H1 (cell line): ENCODE data around the gene ZNF132. TPM values are rescaled to one million over a fixed set of nuclear protein-coding genes. Genes with fewer than 3 reads are reported as not detected.
A peak's percentile ranks its signal among the peaks of the same experiment; 100 is the strongest.

ENCODE experiments used
- CTCF ChIA-PET: fragments of 300-600 bp; sonication (Branson Sonifier 250); formaldehyde crosslinking; loops from one replicate; lab custom pipeline; 2021; ENCODE audit not compliant: partially characterized antibody; lab: Charles Lee
- POLR2A ChIA-PET: fragments of 300-600 bp; sonication (Branson Sonifier 250); formaldehyde crosslinking; loops from one replicate; lab custom pipeline; 2021; ENCODE audit warnings: inconsistent platforms; ENCODE audit not compliant: partially characterized antibody; lab: Charles Lee
- DNase-seq, 2 experiments: peaks; one replicate each; pipeline versions ENCODE4 v3.0.0 to v3.0.0-alpha.2; 2010 to 2022; ENCODE audit warnings: low spot score in 2 of 2, low read depth in 1 of 2, mixed read lengths in 1 of 2
- FAIRE-seq: peaks from 2 replicates; lab custom pipeline; 2011; peaks lifted over from hg19 to GRCh38; lab: Jason Lieb, UNC
- H2AFZ ChIP-seq: 2 replicates; pipeline ENCODE4 v1.8.1; 2012; ENCODE audit warnings: low read length, inconsistent platforms
- H2AK5ac ChIP-seq: 2 replicates; pipeline ENCODE4 v1.6.1; 2013; ENCODE audit warnings: low read depth, low read length
- H2BK120ac ChIP-seq: replicated peaks from 2 replicates; pipeline ENCODE3; 2013; ENCODE audit warnings: low read depth, low read length, inconsistent platforms
- H2BK12ac ChIP-seq: 2 replicates; pipeline ENCODE4 v1.6.1; 2013; ENCODE audit warnings: low read depth, low read length
- H2BK15ac ChIP-seq: 2 replicates; pipeline ENCODE4 v1.6.1; 2013; ENCODE audit warnings: low read length
- H2BK20ac ChIP-seq: 2 replicates; pipeline ENCODE4 v1.6.1; 2013; ENCODE audit warnings: low read length
- H2BK5ac ChIP-seq: 2 replicates; pipeline ENCODE4 v1.6.1; 2013; ENCODE audit warnings: low read depth, low read length
- H3K14ac ChIP-seq: 2 replicates; pipeline ENCODE4 v1.6.1; 2013; ENCODE audit warnings: inconsistent platforms; ENCODE audit not compliant: insufficient read length
- H3K18ac ChIP-seq: 2 replicates; pipeline ENCODE4 v1.6.1; 2013; ENCODE audit warnings: low read length; ENCODE audit errors: extremely low read depth
- H3K23ac ChIP-seq: 2 replicates; pipeline ENCODE4 v1.6.1; 2013; ENCODE audit warnings: inconsistent platforms; ENCODE audit not compliant: insufficient read length
- H3K23me2 ChIP-seq: 2 replicates; pipeline ENCODE4 v1.6.1; 2013; ENCODE audit warnings: low read depth, low read length
- H3K27ac ChIP-seq: 2 replicates; pipeline ENCODE4 v1.6.1; 2011; ENCODE audit warnings: low read depth, low read length, inconsistent platforms
- H3K27me3 ChIP-seq, 4 experiments: replicated peaks in 1 of 4; 1 replicate in 1 of 4; 2 replicates in 3 of 4; pipeline versions ENCODE4 v1.6.1 to v1.8.1; 2011 to 2013; ENCODE audit warnings: low read length in 3 of 4, mild to moderate bottlenecking in 3 of 4, inconsistent platforms in 2 of 4, mixed read lengths in 2 of 4, moderate library complexity in 1 of 4; ENCODE audit not compliant: control insufficient read depth in 3 of 4, insufficient read depth in 3 of 4; ENCODE audit errors: extremely low read depth in 1 of 4
- H3K36me3 ChIP-seq, 4 experiments: 2 replicates each; pipeline versions ENCODE4 v1.6.1 to v1.8.1; 2011 to 2013; ENCODE audit warnings: mild to moderate bottlenecking in 4 of 4, low read length in 3 of 4, moderate library complexity in 2 of 4, control low read depth in 1 of 4, inconsistent platforms in 1 of 4; ENCODE audit not compliant: insufficient read depth in 4 of 4, control insufficient read depth in 2 of 4
- H3K4ac ChIP-seq: replicated peaks from 2 replicates; pipeline ENCODE3; 2013; ENCODE audit warnings: low read length, low read depth, mixed read lengths, inconsistent platforms; ENCODE audit not compliant: insufficient read length
- H3K4me1 ChIP-seq, 4 experiments: replicated peaks in 1 of 4; 1 replicate in 1 of 4; 2 replicates in 3 of 4; pipeline versions ENCODE4 v1.6.1 to v1.8.1; 2011 to 2013; ENCODE audit warnings: low read length in 3 of 4, inconsistent platforms in 2 of 4, mixed read lengths in 1 of 4; ENCODE audit not compliant: insufficient read depth in 4 of 4, control insufficient read depth in 3 of 4
- H3K4me2 ChIP-seq, 2 experiments: 2 replicates each; pipeline versions ENCODE4 v1.6.1 to v1.8.1; 2011 to 2013; ENCODE audit warnings: low read depth in 2 of 2, low read length in 2 of 2, control low read depth in 1 of 2, inconsistent platforms in 1 of 2, mild to moderate bottlenecking in 1 of 2; ENCODE audit not compliant: insufficient read depth in 1 of 2
- H3K4me3 ChIP-seq, 4 experiments: fragments of 200-600, 300-600 bp in 1 of 4; sonication (generic), shearing (Covaris generic), sonication (Bioruptor Twin) in 1 of 4; 2 replicates each; pipeline versions ENCODE4 v1.5.1 to v1.8.1; 2011 to 2016; ENCODE audit warnings: low read length in 4 of 4, low read depth in 3 of 4, control low read depth in 2 of 4, inconsistent platforms in 2 of 4, mild to moderate bottlenecking in 2 of 4, mixed read lengths in 1 of 4, moderate library complexity in 1 of 4; ENCODE audit not compliant: insufficient read depth in 2 of 4; ENCODE audit errors: extremely low read depth in 1 of 4
- H3K56ac ChIP-seq: replicated peaks from 2 replicates; pipeline ENCODE3; 2013; ENCODE audit warnings: low read depth, mild to moderate bottlenecking, mixed read lengths, low read length, inconsistent platforms; ENCODE audit not compliant: insufficient read length
- H3K79me1 ChIP-seq: 2 replicates; pipeline ENCODE4 v1.6.1; 2013; ENCODE audit warnings: low read depth, low read length, control low read depth
- H3K79me2 ChIP-seq, 2 experiments: 2 replicates each; pipeline versions ENCODE4 v1.6.1 to v1.8.1; 2012 to 2013; ENCODE audit warnings: low read length in 2 of 2, mild to moderate bottlenecking in 2 of 2, inconsistent platforms in 1 of 2; ENCODE audit not compliant: insufficient read depth in 2 of 2, control insufficient read depth in 1 of 2
- H3K9ac ChIP-seq, 4 experiments: replicated peaks in 1 of 4; 1 replicate in 1 of 4; 2 replicates in 3 of 4; pipeline versions ENCODE4 v1.6.1 to v1.8.1; 2011 to 2013; ENCODE audit warnings: low read depth in 3 of 4, low read length in 3 of 4, control low read depth in 2 of 4, mild to moderate bottlenecking in 2 of 4, moderate library complexity in 2 of 4, inconsistent platforms in 1 of 4; ENCODE audit errors: extremely low read depth in 1 of 4
- H3K9me3 ChIP-seq, 2 experiments: 2 replicates each; pipeline versions ENCODE4 v1.6.1 to v1.8.1; 2012 to 2013; ENCODE audit warnings: mild to moderate bottlenecking in 2 of 2, moderate library complexity in 2 of 2, control low read depth in 1 of 2, inconsistent platforms in 1 of 2, low read depth in 1 of 2, low read length in 1 of 2, mixed read lengths in 1 of 2; ENCODE audit not compliant: insufficient read depth in 2 of 2
- H4K20me1 ChIP-seq, 2 experiments: replicated peaks in 1 of 2; 2 replicates each; pipeline versions ENCODE3 to v1.8.1; 2011 to 2013; ENCODE audit warnings: inconsistent platforms in 2 of 2, low read length in 2 of 2, mild to moderate bottlenecking in 1 of 2; ENCODE audit not compliant: insufficient read depth in 2 of 2, control insufficient read depth in 1 of 2
- H4K5ac ChIP-seq: 2 replicates; pipeline ENCODE4 v1.6.1; 2013; ENCODE audit warnings: low read length, low read depth, mixed read lengths, inconsistent platforms; ENCODE audit not compliant: insufficient read length
- H4K8ac ChIP-seq: 2 replicates; pipeline ENCODE4 v1.8.0; 2013; ENCODE audit warnings: mild to moderate bottlenecking, moderate library complexity, low read length, inconsistent platforms; ENCODE audit not compliant: insufficient read depth; ENCODE audit errors: extremely low read depth
- H4K91ac ChIP-seq: replicated peaks from 2 replicates; pipeline ENCODE3; 2013; ENCODE audit warnings: low read length, mixed read lengths, inconsistent platforms; ENCODE audit not compliant: insufficient read length
- WGBS, 2 experiments: shearing (Covaris generic) in 1 of 2; methylation state at CpG; one replicate each; pipeline versions ENCODE4 v1.1.6 to v1.1.7; 2013 to 2015; ENCODE audit warnings: low lambda C conversion rate in 2 of 2, mixed read lengths in 2 of 2, inconsistent platforms in 1 of 2, low coverage in 1 of 2, missing lambda C conversion rate in 1 of 2; ENCODE audit not compliant: insufficient replicate concordance in 2 of 2, insufficient coverage in 1 of 2, insufficient read length in 1 of 2; ENCODE audit errors: extremely low coverage in 1 of 2, missing lambda C conversion rate in 1 of 2; 5-methylcytosine and 5-hydroxymethylcytosine counted together
- polyA plus RNA-seq, 7 experiments: library from polyadenylated mRNA; depleted of rRNA in 3 of 7; stranded (reverse) in 5 of 7; unstranded in 2 of 7; fragments of >200 nt in 5 of 7; fragments of 200-250 nt in 2 of 7; gene quantifications; 1 replicate in 5 of 7; 2 replicates in 1 of 7; 4 replicates in 1 of 7; pipeline versions ENCODE4 v1.2.1 to v1.2.3, GENCODE V29; 2011 to 2013; ENCODE audit warnings: missing spikeins in 2 of 7, mixed read lengths in 2 of 7
- total RNA-seq: library from RNA; stranded (reverse); fragmentation: NEBNext Ultra II Directional; extraction: Animal tissue kit (Norgen Biotek cat#: 25700); gene quantifications from 2 replicates; pipeline ENCODE4 v1.2.1, GENCODE V29; 2021
- TF ChIP-seq, protein P1 (sequence below): IDR thresholded peaks from 2 replicates; pipeline ENCODE4 v1.6.1; 2012; ENCODE audit warnings: low read length, inconsistent platforms

The ZNF132 gene
- total and polyA plus RNA-seq, 2 of the 8 experiments (the other 6 are each of a cell fraction or from before 2014, with no cell fraction given), result 0.89 to 1.9 TPM

DNA sequence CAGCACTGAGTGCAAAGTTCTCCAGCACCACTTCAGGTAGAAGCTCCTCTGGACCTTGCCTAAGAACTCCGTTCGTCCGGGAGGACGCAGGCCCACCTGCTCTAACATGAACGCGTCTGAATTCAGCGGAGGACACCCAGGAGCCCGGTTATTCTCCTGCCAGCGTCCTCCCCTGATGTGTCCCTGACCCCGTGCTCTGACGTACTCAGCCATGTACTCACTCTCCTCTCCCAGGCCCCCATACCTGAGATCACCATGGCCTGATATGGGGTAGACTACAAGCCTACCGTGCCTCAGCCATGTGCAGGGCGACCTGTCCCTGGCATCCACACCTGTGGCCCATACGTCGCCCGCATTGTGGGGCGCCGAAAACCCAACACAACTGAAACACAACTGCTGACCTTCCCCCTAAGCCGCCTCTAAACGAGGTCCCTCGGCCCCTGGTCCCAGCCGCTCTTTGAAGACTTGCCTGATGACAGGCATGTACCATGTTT is 32.2 kb downstream of the ZNF132 start:
- no peak overlapping the region for H4K5ac ChIP-seq
- H3K23me2 ChIP-seq, result peaks cover 14% of the 10 kb centered on the region
- DNase-seq, result no peak
- no peak overlapping the region for H3K23ac ChIP-seq
- H3K27ac ChIP-seq, result peak overlapping the region; percentile 54; the same call in 1 of the 2 replicates
- no peaks in the 10 kb centered on the region for H3K79me2 ChIP-seq
- peak overlapping the region; percentile 94 to 95 for H3K4me2 ChIP-seq
- 0 out of 2 replicates have a peak overlapping the region, but pooled peaks have one; percentile 53 for H2BK15ac ChIP-seq
- no peaks in the 10 kb centered on the region for H3K9me3 ChIP-seq
- H2BK20ac ChIP-seq, result no peak overlapping the region
- H3K27me3 ChIP-seq, result peaks cover 0 to 7% (median 1%) of the 10 kb centered on the region in 4 experiments; a peak in 2 of 7 replicates
- 29% methylated on average over 22 of the region's 22 CpGs; no CpG with 5 or more reads in 1 of the 2 experiments for WGBS, 2 experiments
- peak overlapping the region; percentile 57 for H3K56ac ChIP-seq
- peak overlapping the region; percentile 62 to 78 (median 72) for H3K9ac ChIP-seq
- H2BK120ac ChIP-seq, result no peak overlapping the region
- no peak overlapping the region; the same call in 1 of the 2 replicates for H2BK12ac ChIP-seq
- no peaks in the 10 kb centered on the region for H3K36me3 ChIP-seq
- FAIRE-seq, result no peak
- ChIA-PET CTCF (interaction anchor here (1.0 kb wide), 1 partner anchor 35 kb away, joined by 5 read pairs; no protein-coding TSS in a partner anchor), POLR2A (interaction anchor here (0.9 to 1.8 kb wide), 12 partner anchors 8 to 91 kb away, joined by 3 to 7 read pairs (median 4); partner anchors contain the start of genes RNF225, ZNF132, ZNF324B and ZNF497)
- H2BK5ac ChIP-seq, result peak overlapping the region; percentile 82; the same call in 1 of the 2 replicates
- no peaks in the 10 kb centered on the region for H4K20me1 ChIP-seq
- no peak overlapping the region for H3K14ac ChIP-seq
- peak overlapping the region; percentile 37 for H4K91ac ChIP-seq
- peaks cover 0 to 18% (median 9%) of the 10 kb centered on the region in 4 experiments; a peak in 5 of 7 replicates for H3K4me1 ChIP-seq
- H3K4me3 ChIP-seq, result peak overlapping the region; percentile 76 to 85 (median 80)
- no peak overlapping the region for H2AFZ ChIP-seq
- peak overlapping the region; percentile 81; the same call in 1 of the 2 replicates for H4K8ac ChIP-seq
- H3K18ac ChIP-seq, result peak overlapping the region; percentile 83
- H2AK5ac ChIP-seq, result no peak overlapping the region
- H3K4ac ChIP-seq, result peak overlapping the region; percentile 77
- H3K79me1 ChIP-seq, result 0 out of 2 replicates have a peak, but pooled peaks cover 5% of the 10 kb centered on the region
- TF ChIP-seq, protein P1, sequence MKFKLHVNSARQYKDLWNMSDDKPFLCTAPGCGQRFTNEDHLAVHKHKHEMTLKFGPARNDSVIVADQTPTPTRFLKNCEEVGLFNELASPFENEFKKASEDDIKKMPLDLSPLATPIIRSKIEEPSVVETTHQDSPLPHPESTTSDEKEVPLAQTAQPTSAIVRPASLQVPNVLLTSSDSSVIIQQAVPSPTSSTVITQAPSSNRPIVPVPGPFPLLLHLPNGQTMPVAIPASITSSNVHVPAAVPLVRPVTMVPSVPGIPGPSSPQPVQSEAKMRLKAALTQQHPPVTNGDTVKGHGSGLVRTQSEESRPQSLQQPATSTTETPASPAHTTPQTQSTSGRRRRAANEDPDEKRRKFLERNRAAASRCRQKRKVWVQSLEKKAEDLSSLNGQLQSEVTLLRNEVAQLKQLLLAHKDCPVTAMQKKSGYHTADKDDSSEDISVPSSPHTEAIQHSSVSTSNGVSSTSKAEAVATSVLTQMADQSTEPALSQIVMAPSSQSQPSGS, result no peak
